Measurements from ENCODE around the gene TIA1.

GRCh38 chr2:70280242-70280798 is 31.9 kb upstream of the TIA1 start:
- TF ChIP-seq CTCF (IDR thresholded peaks at IDR 0.05) (no peak), POLR2A (IDR thresholded peaks at IDR 0.05) (no peak)
